Peyer's patch (tissue), 4 donors: Measurements from ENCODE around the gene ANKRD35.

Experiments used
- POLR2A ChIP-seq, 2 donors: fragments of 450-650 bp; IDR thresholded peaks; one replicate each; pipeline ENCODE4 v1.5.1; 2017; ENCODE audit warnings: antibody characterized with exemption in 2 of 2, mild to moderate bottlenecking in 2 of 2, moderate library complexity in 2 of 2
- TF ChIP-seq, protein P1 (sequence below), 6 experiments: fragments of 450-650 bp in 4 of 6; fragments of 200-600 bp in 2 of 6; sonication (generic) in 1 of 6; IDR thresholded peaks; one replicate each; pipeline ENCODE4 v1.5.1; 2017 to 2019; ENCODE audit warnings: antibody characterized with exemption in 6 of 6, mild to moderate bottlenecking in 3 of 6, moderate library complexity in 1 of 6

- TF ChIP-seq, protein P1, sequence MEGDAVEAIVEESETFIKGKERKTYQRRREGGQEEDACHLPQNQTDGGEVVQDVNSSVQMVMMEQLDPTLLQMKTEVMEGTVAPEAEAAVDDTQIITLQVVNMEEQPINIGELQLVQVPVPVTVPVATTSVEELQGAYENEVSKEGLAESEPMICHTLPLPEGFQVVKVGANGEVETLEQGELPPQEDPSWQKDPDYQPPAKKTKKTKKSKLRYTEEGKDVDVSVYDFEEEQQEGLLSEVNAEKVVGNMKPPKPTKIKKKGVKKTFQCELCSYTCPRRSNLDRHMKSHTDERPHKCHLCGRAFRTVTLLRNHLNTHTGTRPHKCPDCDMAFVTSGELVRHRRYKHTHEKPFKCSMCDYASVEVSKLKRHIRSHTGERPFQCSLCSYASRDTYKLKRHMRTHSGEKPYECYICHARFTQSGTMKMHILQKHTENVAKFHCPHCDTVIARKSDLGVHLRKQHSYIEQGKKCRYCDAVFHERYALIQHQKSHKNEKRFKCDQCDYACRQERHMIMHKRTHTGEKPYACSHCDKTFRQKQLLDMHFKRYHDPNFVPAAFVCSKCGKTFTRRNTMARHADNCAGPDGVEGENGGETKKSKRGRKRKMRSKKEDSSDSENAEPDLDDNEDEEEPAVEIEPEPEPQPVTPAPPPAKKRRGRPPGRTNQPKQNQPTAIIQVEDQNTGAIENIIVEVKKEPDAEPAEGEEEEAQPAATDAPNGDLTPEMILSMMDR (IDR thresholded peaks at IDR 0.05), result no peak
- no peak for TF ChIP-seq POLR2A (IDR thresholded peaks at IDR 0.05)
These were observed 23.0 kb upstream of the ANKRD35 start for GRCh38 chr1:145908653-145909052.
